Ishikawa (cell line): ENCODE data around the gene MAB21L4.

Experiments
- CEBPB ChIP-seq: IDR thresholded peaks from 2 replicates; pipeline ENCODE4 v1.6.1; 2012
- CREB1 ChIP-seq: IDR thresholded peaks from 2 replicates; pipeline ENCODE4 v1.6.1; 2012; ENCODE audit warnings: low read depth
- EGR1 ChIP-seq: IDR thresholded peaks from 2 replicates; pipeline ENCODE4 v1.6.1; 2012
- EP300 ChIP-seq: IDR thresholded peaks from 2 replicates; pipeline ENCODE4 v1.6.1; 2012; ENCODE audit warnings: borderline replicate concordance
- FOXM1 ChIP-seq: IDR thresholded peaks from 2 replicates; pipeline ENCODE4 v1.6.1; 2012; ENCODE audit warnings: low read depth, borderline replicate concordance
- MAX ChIP-seq: IDR thresholded peaks from 2 replicates; pipeline ENCODE4 v1.6.1; 2012
- NFIC ChIP-seq: IDR thresholded peaks from 2 replicates; pipeline ENCODE4 v1.6.1; 2012
- RAD21 ChIP-seq: IDR thresholded peaks from 2 replicates; pipeline ENCODE4 v1.6.1; 2012; ENCODE audit warnings: low read depth
- REST ChIP-seq: IDR thresholded peaks from 2 replicates; pipeline ENCODE4 v1.6.1; 2012; ENCODE audit warnings: low read depth, mild to moderate bottlenecking
- TAF1 ChIP-seq: IDR thresholded peaks from 2 replicates; pipeline ENCODE4 v1.6.1; 2012; ENCODE audit warnings: low read depth, mild to moderate bottlenecking
- TCF12 ChIP-seq: IDR thresholded peaks from 2 replicates; pipeline ENCODE4 v1.6.1; 2012; ENCODE audit warnings: low read depth
- TEAD4 ChIP-seq: IDR thresholded peaks from 2 replicates; pipeline ENCODE4 v1.6.1; 2012
- USF1 ChIP-seq: IDR thresholded peaks from 2 replicates; pipeline ENCODE4 v1.6.1; 2012
- YY1 ChIP-seq: IDR thresholded peaks from 2 replicates; pipeline ENCODE4 v1.6.1; 2012; ENCODE audit warnings: low read depth
- ZBTB7A ChIP-seq: IDR thresholded peaks from 2 replicates; pipeline ENCODE4 v1.6.1; 2012; ENCODE audit warnings: low read depth

MAB21L4 gene

GRCh38 chr2:240917684-240918257 is 21.8 kb upstream of the MAB21L4 start:
- TF ChIP-seq EGR1: no peak
- TF ChIP-seq USF1: no peak
- 0 out of 2 replicates have a peak, but pooled peaks have one; percentile 10 for TF ChIP-seq NFIC

GRCh38 chr2:240917009-240917683 is 21.2 kb upstream of the MAB21L4 start:
- TF ChIP-seq REST: no peak
- no peak for TF ChIP-seq CREB1
- no peak for TF ChIP-seq CEBPB
- no peak for TF ChIP-seq EGR1
- peak; percentile 27; the same call in 1 of the 2 replicates for TF ChIP-seq EP300
- TF ChIP-seq YY1: 0 out of 2 replicates have a peak, but pooled peaks have one; percentile 1

- TF ChIP-seq ZBTB7A (peak; percentile 73; the same call in 1 of the 2 replicates), CREB1 (no peak), FOXM1 (peak; percentile 84), REST (no peak), MAX (peak; percentile 22), RAD21 (0 out of 2 replicates have a peak, but pooled peaks have one; percentile 20), TAF1 (no peak), EP300 (peak; percentile 96), NFIC (peak; percentile 91), YY1 (0 out of 2 replicates have a peak, but pooled peaks have one; percentile 17), CEBPB (no peak), EGR1 (no peak), TCF12 (peak; percentile 98), USF1 (no peak), TEAD4 (peak; percentile 33; the same call in 1 of the 2 replicates)
Observed at GRCh38 chr2:240916571-240917008, 20.6 kb upstream of the MAB21L4 start.

- TF ChIP-seq MAX (no peak), ZBTB7A (no peak; the same call in none of the 2 replicates), RAD21 (no peak), CEBPB (no peak), TCF12 (no peak), REST (no peak), EGR1 (no peak), FOXM1 (no peak)
Observed at GRCh38 chr2:240915526-240916341, 19.8 kb upstream of the MAB21L4 start.
